Measurements from ENCODE around the gene PRKCZ. TPM values are rescaled to one million over a fixed set of nuclear protein-coding genes. Genes with fewer than 3 reads are reported as not detected.

The PRKCZ gene
- total and polyA plus RNA-seq, 9 of the 15 experiments (the other 6 are each of a cell fraction or from before 2014, with no cell fraction given): 0.07 to 3.1 (median 1.3) TPM

DNA sequence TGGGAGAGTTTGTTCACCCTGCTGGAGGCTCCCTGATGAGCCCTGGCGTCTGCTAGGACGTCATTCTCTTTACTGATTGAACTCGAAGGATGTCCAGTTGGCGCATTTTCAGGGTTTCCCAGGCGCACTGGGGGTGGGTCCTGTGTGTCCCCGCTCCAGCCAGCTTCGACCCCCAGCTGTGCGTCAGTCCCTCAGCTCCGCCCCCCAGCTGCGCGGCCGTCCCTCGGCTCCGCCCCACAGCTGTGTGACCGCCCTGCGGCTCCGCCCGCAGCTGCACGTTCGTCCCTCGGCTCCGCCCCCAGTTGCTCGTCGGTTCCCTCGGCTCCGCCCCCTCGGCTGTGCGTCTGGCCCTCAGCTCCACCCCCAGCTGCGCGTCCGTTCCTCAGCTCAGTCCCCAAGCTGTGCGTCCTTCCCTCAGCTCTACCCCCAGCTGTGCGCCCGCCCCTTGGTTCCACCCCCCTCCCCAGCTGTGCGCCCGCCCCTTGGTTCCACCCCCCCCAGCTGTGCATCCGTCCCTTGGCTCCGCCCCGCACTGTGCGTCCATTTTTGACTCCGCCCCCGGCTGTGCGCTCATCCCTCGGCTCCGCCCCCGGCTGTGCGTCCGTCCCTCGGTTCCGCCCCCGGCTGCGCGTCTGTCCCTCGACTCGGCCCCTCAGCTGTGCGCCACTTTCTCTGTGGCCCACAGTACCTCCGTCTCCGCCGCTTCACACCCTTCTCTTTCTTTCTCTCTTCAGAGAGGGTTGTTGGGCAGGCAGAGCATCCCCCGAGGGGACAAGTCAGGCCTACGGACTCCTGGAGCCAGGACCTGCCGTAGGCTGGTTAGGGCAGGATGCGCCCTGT is 83.0 kb downstream of the PRKCZ start (continued):
- TF ChIP-seq, protein P1, sequence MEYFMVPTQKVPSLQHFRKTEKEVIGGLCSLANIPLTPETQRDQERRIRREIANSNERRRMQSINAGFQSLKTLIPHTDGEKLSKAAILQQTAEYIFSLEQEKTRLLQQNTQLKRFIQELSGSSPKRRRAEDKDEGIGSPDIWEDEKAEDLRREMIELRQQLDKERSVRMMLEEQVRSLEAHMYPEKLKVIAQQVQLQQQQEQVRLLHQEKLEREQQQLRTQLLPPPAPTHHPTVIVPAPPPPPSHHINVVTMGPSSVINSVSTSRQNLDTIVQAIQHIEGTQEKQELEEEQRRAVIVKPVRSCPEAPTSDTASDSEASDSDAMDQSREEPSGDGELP (CRISPR knock-in tag; IDR thresholded peaks at IDR 0.05; ENCODE audit: borderline replicate concordance): peak; percentile 99
- no peak for TF ChIP-seq ETS2 (tag; IDR thresholded peaks at IDR 0.05; ENCODE audit: borderline replicate concordance, poor library complexity, severe bottlenecking)
- TF ChIP-seq CXXC5 (CRISPR knock-in tag; IDR thresholded peaks at IDR 0.05): peak; percentile 92
- no peak for TF ChIP-seq GTF2A2 (tag; IDR thresholded peaks at IDR 0.05)
- peak; percentile 88 to 90 for TF ChIP-seq NRF1 (conservative IDR thresholded peaks at IDR 0.05 in 1 of 2, IDR thresholded peaks at IDR 0.05 in 1 of 2)
- peak in 1 of 2 experiments; percentile 88; a peak in 2 of 4 replicates for TF ChIP-seq SRF (CRISPR knock-in tag; IDR thresholded peaks at IDR 0.05)
- TF ChIP-seq HMGN3 (IDR thresholded peaks at IDR 0.05; ENCODE audit: borderline replicate concordance, extremely low read depth, insufficient read length, low read depth, low read length): peak; percentile 96
- 0 out of 2 replicates have a peak, but pooled peaks have one; percentile 34 for TF ChIP-seq CEBPG (CRISPR knock-in tag; IDR thresholded peaks at IDR 0.05)
- no peak for TF ChIP-seq CEBPG (tag; conservative IDR thresholded peaks at IDR 0.05 in 1 of 2, IDR thresholded peaks at IDR 0.05 in 1 of 2)
- TF ChIP-seq, protein P2, sequence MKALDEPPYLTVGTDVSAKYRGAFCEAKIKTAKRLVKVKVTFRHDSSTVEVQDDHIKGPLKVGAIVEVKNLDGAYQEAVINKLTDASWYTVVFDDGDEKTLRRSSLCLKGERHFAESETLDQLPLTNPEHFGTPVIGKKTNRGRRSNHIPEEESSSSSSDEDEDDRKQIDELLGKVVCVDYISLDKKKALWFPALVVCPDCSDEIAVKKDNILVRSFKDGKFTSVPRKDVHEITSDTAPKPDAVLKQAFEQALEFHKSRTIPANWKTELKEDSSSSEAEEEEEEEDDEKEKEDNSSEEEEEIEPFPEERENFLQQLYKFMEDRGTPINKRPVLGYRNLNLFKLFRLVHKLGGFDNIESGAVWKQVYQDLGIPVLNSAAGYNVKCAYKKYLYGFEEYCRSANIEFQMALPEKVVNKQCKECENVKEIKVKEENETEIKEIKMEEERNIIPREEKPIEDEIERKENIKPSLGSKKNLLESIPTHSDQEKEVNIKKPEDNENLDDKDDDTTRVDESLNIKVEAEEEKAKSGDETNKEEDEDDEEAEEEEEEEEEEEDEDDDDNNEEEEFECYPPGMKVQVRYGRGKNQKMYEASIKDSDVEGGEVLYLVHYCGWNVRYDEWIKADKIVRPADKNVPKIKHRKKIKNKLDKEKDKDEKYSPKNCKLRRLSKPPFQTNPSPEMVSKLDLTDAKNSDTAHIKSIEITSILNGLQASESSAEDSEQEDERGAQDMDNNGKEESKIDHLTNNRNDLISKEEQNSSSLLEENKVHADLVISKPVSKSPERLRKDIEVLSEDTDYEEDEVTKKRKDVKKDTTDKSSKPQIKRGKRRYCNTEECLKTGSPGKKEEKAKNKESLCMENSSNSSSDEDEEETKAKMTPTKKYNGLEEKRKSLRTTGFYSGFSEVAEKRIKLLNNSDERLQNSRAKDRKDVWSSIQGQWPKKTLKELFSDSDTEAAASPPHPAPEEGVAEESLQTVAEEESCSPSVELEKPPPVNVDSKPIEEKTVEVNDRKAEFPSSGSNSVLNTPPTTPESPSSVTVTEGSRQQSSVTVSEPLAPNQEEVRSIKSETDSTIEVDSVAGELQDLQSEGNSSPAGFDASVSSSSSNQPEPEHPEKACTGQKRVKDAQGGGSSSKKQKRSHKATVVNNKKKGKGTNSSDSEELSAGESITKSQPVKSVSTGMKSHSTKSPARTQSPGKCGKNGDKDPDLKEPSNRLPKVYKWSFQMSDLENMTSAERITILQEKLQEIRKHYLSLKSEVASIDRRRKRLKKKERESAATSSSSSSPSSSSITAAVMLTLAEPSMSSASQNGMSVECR (CRISPR knock-in tag; IDR thresholded peaks at IDR 0.05): peak; percentile 62
- peak; percentile 46; the same call in 1 of the 2 replicates for TF ChIP-seq PHF8 (IDR thresholded peaks at IDR 0.05; ENCODE audit: borderline replicate concordance, low read length)
- TF ChIP-seq ZNF79 (CRISPR knock-in tag; IDR thresholded peaks at IDR 0.05; ENCODE audit: low read depth): no peak
- peak; percentile 66 for TF ChIP-seq CREM (IDR thresholded peaks at IDR 0.05; ENCODE audit: low read depth)
- 0 out of 2 replicates have a peak, but pooled peaks have one; percentile 34 for TF ChIP-seq HDAC8 (tag; IDR thresholded peaks at IDR 0.05)
- TF ChIP-seq ZBED1 (IDR thresholded peaks at IDR 0.05): peak; percentile 45; the same call in 1 of the 2 replicates
- TF ChIP-seq, protein P3, sequence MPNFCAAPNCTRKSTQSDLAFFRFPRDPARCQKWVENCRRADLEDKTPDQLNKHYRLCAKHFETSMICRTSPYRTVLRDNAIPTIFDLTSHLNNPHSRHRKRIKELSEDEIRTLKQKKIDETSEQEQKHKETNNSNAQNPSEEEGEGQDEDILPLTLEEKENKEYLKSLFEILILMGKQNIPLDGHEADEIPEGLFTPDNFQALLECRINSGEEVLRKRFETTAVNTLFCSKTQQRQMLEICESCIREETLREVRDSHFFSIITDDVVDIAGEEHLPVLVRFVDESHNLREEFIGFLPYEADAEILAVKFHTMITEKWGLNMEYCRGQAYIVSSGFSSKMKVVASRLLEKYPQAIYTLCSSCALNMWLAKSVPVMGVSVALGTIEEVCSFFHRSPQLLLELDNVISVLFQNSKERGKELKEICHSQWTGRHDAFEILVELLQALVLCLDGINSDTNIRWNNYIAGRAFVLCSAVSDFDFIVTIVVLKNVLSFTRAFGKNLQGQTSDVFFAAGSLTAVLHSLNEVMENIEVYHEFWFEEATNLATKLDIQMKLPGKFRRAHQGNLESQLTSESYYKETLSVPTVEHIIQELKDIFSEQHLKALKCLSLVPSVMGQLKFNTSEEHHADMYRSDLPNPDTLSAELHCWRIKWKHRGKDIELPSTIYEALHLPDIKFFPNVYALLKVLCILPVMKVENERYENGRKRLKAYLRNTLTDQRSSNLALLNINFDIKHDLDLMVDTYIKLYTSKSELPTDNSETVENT (CRISPR knock-in tag; IDR thresholded peaks at IDR 0.05): 0 out of 2 replicates have a peak, but pooled peaks have one; percentile 69
- TF ChIP-seq NFRKB (IDR thresholded peaks at IDR 0.05; ENCODE audit: low read depth): no peak
- TF ChIP-seq SIN3A (IDR thresholded peaks at IDR 0.05; ENCODE audit: borderline replicate concordance in 2 of 2, control insufficient read depth in 1 of 2, low read depth in 2 of 2, low read length in 2 of 2): peak; percentile 64 to 74; a peak in 2 of 4 replicates
- 0 out of 2 replicates have a peak, but pooled peaks have one; percentile 30 for TF ChIP-seq SUPT5H (IDR thresholded peaks at IDR 0.05)
